Measurements from ENCODE around the gene NR4A2. TPM values are rescaled to one million over a fixed set of nuclear protein-coding genes. Genes with fewer than 3 reads are reported as not detected.
A peak's percentile ranks its signal among the peaks of the same experiment; 100 is the strongest.

NR4A2 gene
- polyA plus RNA-seq, 1 of the 3 experiments (the other 2 are of a cell fraction), result 16.2 TPM

DNA sequence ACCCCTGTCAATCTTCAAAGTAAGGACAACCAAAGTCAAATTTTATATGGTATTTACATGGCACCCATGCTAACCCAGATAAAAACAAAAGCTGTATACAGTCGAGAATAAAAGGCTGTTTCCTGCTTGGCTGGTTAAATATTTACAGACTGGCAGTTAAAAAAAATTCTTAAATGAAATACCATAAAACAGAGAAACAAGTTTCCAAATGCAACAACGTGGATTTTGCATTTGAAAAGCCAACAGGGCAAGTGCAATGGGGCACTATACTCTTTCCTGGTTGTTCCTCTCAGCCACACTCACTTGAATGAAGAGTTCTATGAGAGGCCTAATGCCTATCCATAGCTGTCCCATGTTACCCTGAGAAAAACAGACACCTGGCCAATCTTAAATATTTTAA, 6.1 kb upstream of the NR4A2 start:
- no peaks in the 10 kb centered on the region for H4K20me1 ChIP-seq (ENCODE audit: insufficient read depth)
- peaks cover 31% of the 10 kb centered on the region for H3F3A ChIP-seq (replicated peaks; ENCODE audit: insufficient read depth)
- CTCF ChIA-PET, result no interaction called here
- H3K9me3 ChIP-seq, result no peaks in the 10 kb centered on the region
- POLR2A ChIA-PET, result no interaction called here
- H3K4me3 ChIP-seq (ENCODE audit: low read depth in 2 of 2, low read length in 1 of 2), result no peak overlapping the region
- peaks cover 10 to 18% of the 10 kb centered on the region in 2 experiments; a peak in 3 of 4 replicates for H3K4me1 ChIP-seq (ENCODE audit: control insufficient read depth in 1 of 2, insufficient read depth in 2 of 2, low read depth in 1 of 2, low read length in 1 of 2)
- 9% methylated on average over 2 of the region's 2 CpGs for WGBS (ENCODE audit: low lambda C conversion rate)
- no peak overlapping the region for H3K9ac ChIP-seq
- DNase-seq, result no peak
- no peak for TF ChIP-seq SMC3 (IDR thresholded peaks at IDR 0.05; ENCODE audit: low read depth, low read length)
- TF ChIP-seq NFIC (IDR thresholded peaks at IDR 0.05; ENCODE audit: borderline replicate concordance), result no peak
- TF ChIP-seq GATA2 (CRISPR knock-in tag; IDR thresholded peaks at IDR 0.05), result no peak
- no peak for TF ChIP-seq POLR2AphosphoS5 (IDR thresholded peaks at IDR 0.05; ENCODE audit: low read depth, low read length)
- TF ChIP-seq USF2 (IDR thresholded peaks at IDR 0.05; ENCODE audit: borderline replicate concordance, low read depth, low read length), result no peak
- TF ChIP-seq, protein P1, sequence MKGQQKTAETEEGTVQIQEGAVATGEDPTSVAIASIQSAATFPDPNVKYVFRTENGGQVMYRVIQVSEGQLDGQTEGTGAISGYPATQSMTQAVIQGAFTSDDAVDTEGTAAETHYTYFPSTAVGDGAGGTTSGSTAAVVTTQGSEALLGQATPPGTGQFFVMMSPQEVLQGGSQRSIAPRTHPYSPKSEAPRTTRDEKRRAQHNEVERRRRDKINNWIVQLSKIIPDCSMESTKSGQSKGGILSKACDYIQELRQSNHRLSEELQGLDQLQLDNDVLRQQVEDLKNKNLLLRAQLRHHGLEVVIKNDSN (IDR thresholded peaks at IDR 0.05; ENCODE audit: borderline replicate concordance, low read depth), result no peak
- no peak for TF ChIP-seq EP300 (IDR thresholded peaks at IDR 0.05; ENCODE audit: borderline replicate concordance in 1 of 2, low read depth in 1 of 2, low read length in 1 of 2)
- H3K36me3 ChIP-seq (replicated peaks in 1 of 2; ENCODE audit: control insufficient read depth in 1 of 2, insufficient read depth in 2 of 2, low read length in 1 of 2), result peaks cover 0 to 3% of the 10 kb centered on the region in 2 experiments
- no peak overlapping the region for H3K27ac ChIP-seq (ENCODE audit: low read depth in 2 of 2, low read length in 1 of 2)
- no peak overlapping the region for H2AFZ ChIP-seq (ENCODE audit: low read depth)
- no peaks in the 10 kb centered on the region for H3K9me2 ChIP-seq
- no peaks in the 10 kb centered on the region for H3K27me3 ChIP-seq (ENCODE audit: insufficient read depth)
- H3K79me2 ChIP-seq (ENCODE audit: insufficient read depth), result no peaks in the 10 kb centered on the region
- no peak overlapping the region for H3K4me2 ChIP-seq

DNA sequence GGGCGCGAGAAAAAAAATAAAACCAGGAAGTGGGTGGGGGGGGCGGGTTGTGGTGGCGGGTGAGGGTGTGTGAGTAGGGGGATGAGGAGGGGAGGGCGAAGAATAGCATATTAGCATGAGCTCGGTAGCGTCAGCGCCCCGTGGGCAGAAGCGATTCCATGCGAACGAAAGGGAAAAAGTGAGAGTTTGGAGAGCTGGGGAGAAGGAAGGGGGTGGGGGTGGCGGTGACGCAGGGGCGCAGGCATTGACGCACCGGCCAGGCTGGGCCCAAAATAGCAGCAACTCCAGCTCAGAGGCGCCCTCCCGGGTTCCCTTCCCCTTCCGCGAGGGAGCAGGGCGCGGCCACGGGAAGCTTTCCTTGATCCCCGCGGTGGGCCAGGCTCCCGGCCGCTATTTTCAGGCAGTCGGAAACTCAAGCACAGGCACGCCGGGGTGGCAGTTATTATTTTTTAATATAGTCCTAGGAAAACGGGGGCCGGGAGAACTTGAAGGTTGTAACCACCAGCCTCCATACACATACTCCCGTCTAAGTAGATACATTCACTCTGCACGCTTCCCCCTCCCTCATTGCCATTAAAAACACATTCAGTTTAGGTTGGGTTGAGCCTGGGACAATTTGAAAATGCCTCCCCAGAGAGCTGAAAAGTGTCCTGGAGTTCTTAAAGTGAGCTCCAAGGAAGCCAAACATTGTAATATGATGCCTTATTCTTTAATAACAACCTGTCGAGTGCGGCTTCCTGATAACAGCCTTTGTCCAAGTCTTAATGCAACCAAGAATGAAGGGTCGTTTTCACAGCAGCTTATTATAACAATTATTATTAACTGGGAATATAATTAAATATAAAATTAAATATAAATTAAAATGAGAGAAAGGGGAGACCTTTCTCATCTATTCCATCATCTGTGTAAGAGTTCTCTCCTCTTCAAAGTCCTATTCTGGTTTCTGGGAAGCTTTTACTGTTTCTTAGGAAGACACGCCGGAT, 2.3 kb upstream of the NR4A2 start:
- H3K4me2 ChIP-seq, result peak overlapping the region; percentile 98
- DNase-seq, result peak; percentile 67
- ChIA-PET POLR2A (no interaction called here), CTCF (interaction anchor here (0.7 to 5.4 kb wide), 25 partner anchors 9 to 295 kb away, joined by 3 to 87 read pairs (median 3); no protein-coding TSS in a partner anchor)
- H3K79me2 ChIP-seq (ENCODE audit: insufficient read depth), result no peaks in the 10 kb centered on the region
- H3K4me3 ChIP-seq (ENCODE audit: low read depth in 2 of 2, low read length in 1 of 2), result peak overlapping the region; percentile 60 to 75
- H3K27me3 ChIP-seq (ENCODE audit: insufficient read depth), result peaks cover 23% of the 10 kb centered on the region
- H3K4me1 ChIP-seq (ENCODE audit: control insufficient read depth in 1 of 2, insufficient read depth in 2 of 2, low read depth in 1 of 2, low read length in 1 of 2), result peaks cover 6 to 19% of the 10 kb centered on the region in 2 experiments; a peak in 3 of 4 replicates
- H3K9me3 ChIP-seq, result no peaks in the 10 kb centered on the region
- TF ChIP-seq, protein P2, sequence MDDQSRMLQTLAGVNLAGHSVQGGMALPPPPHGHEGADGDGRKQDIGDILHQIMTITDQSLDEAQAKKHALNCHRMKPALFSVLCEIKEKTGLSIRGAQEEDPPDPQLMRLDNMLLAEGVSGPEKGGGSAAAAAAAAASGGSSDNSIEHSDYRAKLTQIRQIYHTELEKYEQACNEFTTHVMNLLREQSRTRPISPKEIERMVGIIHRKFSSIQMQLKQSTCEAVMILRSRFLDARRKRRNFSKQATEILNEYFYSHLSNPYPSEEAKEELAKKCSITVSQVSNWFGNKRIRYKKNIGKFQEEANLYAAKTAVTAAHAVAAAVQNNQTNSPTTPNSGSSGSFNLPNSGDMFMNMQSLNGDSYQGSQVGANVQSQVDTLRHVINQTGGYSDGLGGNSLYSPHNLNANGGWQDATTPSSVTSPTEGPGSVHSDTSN (IDR thresholded peaks at IDR 0.05), result peak; percentile 16; the same call in 1 of the 2 replicates
- TF ChIP-seq ELF1 (IDR thresholded peaks at IDR 0.05), result peak; percentile 59; the same call in 1 of the 2 replicates
- TF ChIP-seq MXI1 (IDR thresholded peaks at IDR 0.05; ENCODE audit: low read depth, low read length), result no peak
- no peak for TF ChIP-seq MAX (IDR thresholded peaks at IDR 0.05; ENCODE audit: low read depth)
- TF ChIP-seq CTCF (IDR thresholded peaks at IDR 0.05), result 0 out of 2 replicates have a peak, but pooled peaks have one; percentile 15
- peak; percentile 90 for TF ChIP-seq MEF2A (IDR thresholded peaks at IDR 0.05; ENCODE audit: borderline replicate concordance, low read depth)
- peaks cover 0 to 3% of the 10 kb centered on the region in 2 experiments for H3K36me3 ChIP-seq (replicated peaks in 1 of 2; ENCODE audit: control insufficient read depth in 1 of 2, insufficient read depth in 2 of 2, low read length in 1 of 2)
- H2AFZ ChIP-seq (ENCODE audit: low read depth), result peak overlapping the region; percentile 88
- peak overlapping the region; percentile 62 to 93; a peak in 3 of 4 replicates for H3K27ac ChIP-seq (ENCODE audit: low read depth in 2 of 2, low read length in 1 of 2)
- peaks cover 18% of the 10 kb centered on the region for H3F3A ChIP-seq (replicated peaks; ENCODE audit: insufficient read depth)
- H3K9me2 ChIP-seq, result no peaks in the 10 kb centered on the region
- H4K20me1 ChIP-seq (ENCODE audit: insufficient read depth), result no peaks in the 10 kb centered on the region
- WGBS (ENCODE audit: low lambda C conversion rate), result 3% methylated on average over 32 of the region's 40 CpGs
- peak overlapping the region; percentile 74 for H3K9ac ChIP-seq
